OCI-LY3 (cell line): ENCODE results near the gene CDC25A.

Experiments used
- H2AFZ ChIP-seq: fragments of 200-600, 300-600 bp; shearing (Covaris generic); 2 replicates; pipeline ENCODE4 v1.6.0; 2014; ENCODE audit warnings: antibody characterized with exemption, low read depth, low read length
- H3K27ac ChIP-seq: fragments of 200-600, 300-600 bp; sonication (generic); 2 replicates; pipeline ENCODE4 v1.5.1; 2014; ENCODE audit warnings: mild to moderate bottlenecking, low read length, moderate library complexity, mixed read lengths
- H3K27me3 ChIP-seq: fragments of 200-600, 300-600 bp; sonication (generic); 2 replicates; pipeline ENCODE4 v1.6.1; 2014; ENCODE audit warnings: low read depth, low read length, mixed read lengths
- H3K36me3 ChIP-seq: fragments of 200-600, 300-600 bp; sonication (generic); replicated peaks from 2 replicates; pipeline ENCODE3; 2014; ENCODE audit warnings: low read depth, low read length, mixed read lengths
- H3K4me1 ChIP-seq: fragments of 300-600, 200-600 bp; sonication (generic); 2 replicates; pipeline ENCODE4 v1.6.1; 2014; ENCODE audit warnings: low read length, mixed read lengths
- H3K4me2 ChIP-seq: fragments of 200-600, 300-600 bp; sonication (generic); 2 replicates; pipeline ENCODE4 v1.6.1; 2014; ENCODE audit warnings: low read length, mixed read lengths
- H3K4me3 ChIP-seq: fragments of 300-600, 200-600 bp; sonication (generic); 2 replicates; pipeline ENCODE4 v1.5.1; 2014; ENCODE audit warnings: antibody characterized with exemption, mild to moderate bottlenecking, low read length, moderate library complexity
- H3K79me2 ChIP-seq: fragments of 300-600, 200-600 bp; shearing (Covaris generic); 2 replicates; pipeline ENCODE4 v1.6.1; 2014; ENCODE audit warnings: mild to moderate bottlenecking, low read length, mixed read lengths
- H3K9ac ChIP-seq: fragments of 300-600, 200-600 bp; shearing (Covaris generic); 2 replicates; pipeline ENCODE4 v1.6.0; 2014; ENCODE audit warnings: mild to moderate bottlenecking, low read length, moderate library complexity
- H3K9me3 ChIP-seq: fragments of 200-600, 300-600 bp; shearing (Covaris generic); 2 replicates; pipeline ENCODE4 v1.6.1; 2014; ENCODE audit warnings: low read length, mixed read lengths; ENCODE audit not compliant: insufficient read depth
- H4K20me1 ChIP-seq: fragments of 200-600, 300-600 bp; sonication (generic); 2 replicates; pipeline ENCODE4 v1.6.1; 2016; ENCODE audit warnings: low read length, mixed read lengths; ENCODE audit not compliant: insufficient read depth
- EZH2phosphoT487 ChIP-seq: fragments of 200-600 bp; shearing (Covaris generic); IDR thresholded peaks from 2 replicates; pipeline ENCODE4 v1.6.1; 2018; ENCODE audit warnings: antibody characterized with exemption, mixed run types, low read depth
- TF ChIP-seq, protein P1 (sequence below): fragments of 200-600, 300-600 bp; sonication (generic); IDR thresholded peaks from 2 replicates; pipeline ENCODE4 v1.5.1; 2014; ENCODE audit warnings: antibody characterized with exemption, low read length, low read depth

CDC25A gene

DNA sequence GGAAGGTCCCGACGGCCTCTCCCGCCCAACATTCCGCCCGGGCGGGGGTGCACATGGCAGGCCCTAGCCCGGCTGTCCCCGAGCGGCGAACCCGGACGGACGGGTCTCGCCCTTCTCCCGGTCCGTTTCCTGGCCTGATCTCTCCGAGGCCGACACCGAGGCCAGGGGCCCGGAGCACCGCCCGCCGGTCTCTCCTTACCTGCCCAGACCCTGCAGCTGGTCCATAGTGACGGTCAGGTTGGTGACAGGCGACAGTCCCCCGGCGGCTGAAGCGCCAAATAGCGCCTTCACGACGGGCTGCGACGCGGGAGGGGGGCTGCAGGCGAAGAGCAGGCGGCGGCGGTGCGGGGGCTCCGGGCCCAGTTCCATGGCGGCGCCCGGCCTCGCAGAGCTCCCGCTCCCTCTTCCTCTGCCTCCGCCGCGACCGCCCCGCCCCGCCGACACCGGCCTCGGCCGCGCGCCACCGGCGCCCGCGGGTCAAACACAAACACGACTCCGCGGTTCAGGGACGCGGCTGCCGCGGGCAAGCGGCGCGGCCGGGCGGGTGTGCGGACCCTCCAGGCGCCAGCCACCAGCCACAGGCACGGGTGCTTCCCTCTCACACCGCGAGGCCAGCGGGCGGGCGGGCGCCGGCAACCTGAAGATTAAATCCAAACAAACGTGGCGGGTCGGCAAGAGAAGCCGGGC, 495 bp downstream of the CDC25A start:
- peaks cover 10% of the 10 kb centered on the region for H3K4me1 ChIP-seq
- H3K9ac ChIP-seq, result peak overlapping the region; percentile 92
- no peaks in the 10 kb centered on the region for H3K9me3 ChIP-seq
- H3K36me3 ChIP-seq, result peaks cover 37% of the 10 kb centered on the region
- H3K27me3 ChIP-seq, result no peaks in the 10 kb centered on the region
- H3K4me2 ChIP-seq, result peak overlapping the region; percentile 84
- TF ChIP-seq EZH2phosphoT487, result no peak
- TF ChIP-seq, protein P1, sequence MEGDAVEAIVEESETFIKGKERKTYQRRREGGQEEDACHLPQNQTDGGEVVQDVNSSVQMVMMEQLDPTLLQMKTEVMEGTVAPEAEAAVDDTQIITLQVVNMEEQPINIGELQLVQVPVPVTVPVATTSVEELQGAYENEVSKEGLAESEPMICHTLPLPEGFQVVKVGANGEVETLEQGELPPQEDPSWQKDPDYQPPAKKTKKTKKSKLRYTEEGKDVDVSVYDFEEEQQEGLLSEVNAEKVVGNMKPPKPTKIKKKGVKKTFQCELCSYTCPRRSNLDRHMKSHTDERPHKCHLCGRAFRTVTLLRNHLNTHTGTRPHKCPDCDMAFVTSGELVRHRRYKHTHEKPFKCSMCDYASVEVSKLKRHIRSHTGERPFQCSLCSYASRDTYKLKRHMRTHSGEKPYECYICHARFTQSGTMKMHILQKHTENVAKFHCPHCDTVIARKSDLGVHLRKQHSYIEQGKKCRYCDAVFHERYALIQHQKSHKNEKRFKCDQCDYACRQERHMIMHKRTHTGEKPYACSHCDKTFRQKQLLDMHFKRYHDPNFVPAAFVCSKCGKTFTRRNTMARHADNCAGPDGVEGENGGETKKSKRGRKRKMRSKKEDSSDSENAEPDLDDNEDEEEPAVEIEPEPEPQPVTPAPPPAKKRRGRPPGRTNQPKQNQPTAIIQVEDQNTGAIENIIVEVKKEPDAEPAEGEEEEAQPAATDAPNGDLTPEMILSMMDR, result no peak
- H3K27ac ChIP-seq, result peak overlapping the region; percentile 57
- peaks cover 55% of the 10 kb centered on the region for H3K79me2 ChIP-seq
- peak overlapping the region; percentile 83 for H3K4me3 ChIP-seq
- H2AFZ ChIP-seq, result peak overlapping the region; percentile 30; the same call in 1 of the 2 replicates
- no peaks in the 10 kb centered on the region for H4K20me1 ChIP-seq

GRCh38 chr3:48187301-48187578, 977 bp downstream of the CDC25A start:
- Histone ChIP-seq H3K4me1 (peaks cover 10% of the 10 kb centered on the region), H3K4me3 (peak overlapping the region; percentile 83), H3K27ac (peak overlapping the region; percentile 57), H3K36me3 (peaks cover 42% of the 10 kb centered on the region), H4K20me1 (no peaks in the 10 kb centered on the region), H3K9me3 (no peaks in the 10 kb centered on the region), H3K9ac (peak overlapping the region; percentile 92), H3K4me2 (peak overlapping the region; percentile 84), H3K27me3 (no peaks in the 10 kb centered on the region), H3K79me2 (peaks cover 60% of the 10 kb centered on the region), H2AFZ (peak overlapping the region; percentile 9)
- no peak for TF ChIP-seq EZH2phosphoT487
- TF ChIP-seq, protein P1, result no peak

DNA sequence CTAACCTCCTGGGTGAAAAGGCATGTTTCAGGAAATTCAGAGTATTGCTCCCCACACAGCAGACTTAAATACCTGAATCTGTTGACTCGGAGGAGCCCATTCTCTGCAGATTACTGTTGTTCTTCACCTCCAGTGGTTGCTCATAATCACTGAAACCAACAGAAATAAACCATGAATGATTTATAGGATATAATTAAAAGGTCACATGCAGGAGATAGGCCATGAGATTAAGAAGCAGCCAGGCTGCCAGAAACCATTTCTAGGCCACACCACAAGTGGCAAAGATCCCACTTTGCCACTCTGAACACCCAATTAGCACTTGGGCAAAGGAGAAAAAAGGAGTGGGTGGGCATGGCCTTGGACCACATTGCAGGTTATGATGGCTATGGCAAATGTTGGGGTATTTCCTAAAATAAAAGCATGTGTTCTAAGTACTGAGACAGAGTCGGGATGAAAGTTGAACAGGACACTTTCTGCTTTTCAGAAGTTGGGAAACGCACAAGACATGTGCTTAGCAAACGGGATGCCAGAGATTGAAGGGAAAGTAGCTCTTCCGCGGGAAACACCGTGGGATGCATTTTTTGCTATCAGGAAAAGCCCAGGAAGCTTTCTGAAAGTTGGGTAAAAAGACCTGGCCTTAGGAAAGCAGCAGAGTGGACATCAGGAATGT, 1.5 kb downstream of the CDC25A start:
- no peaks in the 10 kb centered on the region for H3K9me3 ChIP-seq
- H3K4me2 ChIP-seq, result peak overlapping the region; percentile 84
- no peak for TF ChIP-seq EZH2phosphoT487
- TF ChIP-seq, protein P1, result no peak
- 0 out of 2 replicates have a peak, but pooled peaks cover 4% of the 10 kb centered on the region for H4K20me1 ChIP-seq
- peak overlapping the region; percentile 83 for H3K4me3 ChIP-seq
- H3K36me3 ChIP-seq, result peaks cover 47% of the 10 kb centered on the region
- peak overlapping the region; percentile 9 for H2AFZ ChIP-seq
- H3K9ac ChIP-seq, result peak overlapping the region; percentile 92
- no peaks in the 10 kb centered on the region for H3K27me3 ChIP-seq
- peak overlapping the region; percentile 57 for H3K27ac ChIP-seq
- peaks cover 65% of the 10 kb centered on the region for H3K79me2 ChIP-seq
- peaks cover 10% of the 10 kb centered on the region for H3K4me1 ChIP-seq

DNA sequence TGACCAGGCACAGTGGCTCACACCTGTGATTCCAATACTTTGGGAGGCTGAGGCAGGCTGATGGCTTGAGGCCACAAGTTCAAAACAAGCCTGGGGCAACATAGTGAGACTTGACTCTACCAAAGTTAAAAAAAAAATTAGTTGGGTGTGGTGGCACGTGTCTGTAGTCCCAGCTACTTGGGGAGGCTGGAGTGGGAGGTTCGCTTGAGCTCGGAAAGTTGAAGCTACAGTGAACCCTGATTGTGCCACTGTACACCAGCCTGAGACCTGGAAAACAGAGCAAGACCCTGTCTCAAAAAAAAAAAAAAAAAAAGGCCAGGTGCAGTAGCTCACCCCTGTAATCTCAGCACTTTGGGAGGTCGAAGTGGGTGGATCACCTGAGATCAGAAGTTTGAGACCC, 3.1 kb downstream of the CDC25A start:
- Histone ChIP-seq H3K9ac (no peak overlapping the region), H4K20me1 (peaks cover 10% of the 10 kb centered on the region; the same call in 1 of the 2 replicates), H2AFZ (no peak overlapping the region), H3K27ac (no peak overlapping the region), H3K4me1 (peaks cover 10% of the 10 kb centered on the region), H3K36me3 (peaks cover 62% of the 10 kb centered on the region), H3K27me3 (no peaks in the 10 kb centered on the region), H3K4me3 (no peak overlapping the region), H3K9me3 (no peaks in the 10 kb centered on the region), H3K4me2 (no peak overlapping the region), H3K79me2 (peaks cover 79% of the 10 kb centered on the region)
- TF ChIP-seq, protein P1, result no peak
- no peak for TF ChIP-seq EZH2phosphoT487
